ENCODE results near the gene SPPL2B. TPM values are rescaled to one million over a fixed set of nuclear protein-coding genes. Genes with fewer than 3 reads are reported as not detected.

SPPL2B gene
- total RNA-seq, 1 donor from 2014 or later: 142 TPM

GRCh38 chr19:2302319-2303210 is 25.9 kb upstream of the SPPL2B start:
- Mint-ChIP-seq H3K4me3 (peak overlapping the region; percentile 81), H3K27me3 (peaks cover 3% of the 10 kb centered on the region), H3K9me3 (no peaks in the 10 kb centered on the region), H3K36me3 (ENCODE audit: low read depth) (no peaks in the 10 kb centered on the region), H3K27ac (peak overlapping the region; percentile 54), H3K4me1 (peaks cover 49% of the 10 kb centered on the region)
- CTCF ChIA-PET: no interaction called here
- TF ChIP-seq CTCF (IDR thresholded peaks at IDR 0.05): no peak
- DNase-seq: peak; percentile 44
- intact Hi-C loops (cut with micrococcal nuclease): loop anchor here (2.0 kb wide), 1 partner anchor 14 kb away; no protein-coding TSS in a partner anchor
- peak; percentile 60 for ATAC-seq (ENCODE audit: low read depth)
- POLR2A ChIA-PET: interaction anchor here (0.5 to 2.5 kb wide), 19 partner anchors 9 to 1272 kb away, joined by 3 to 48 read pairs (median 5); partner anchors contain the start of genes LSM7, PLEKHJ1, SPPL2B and TIMM13

- intact Hi-C loops (cut with micrococcal nuclease): loop anchor here (2.0 kb wide), 1 partner anchor 15 kb away; no protein-coding TSS in a partner anchor
- no peak for TF ChIP-seq CTCF (IDR thresholded peaks at IDR 0.05)
- no peak for DNase-seq
- peak overlapping the region; percentile 54 for H3K27ac Mint-ChIP-seq
- H3K36me3 Mint-ChIP-seq (ENCODE audit: low read depth): no peaks in the 10 kb centered on the region
- CTCF ChIA-PET: no interaction called here
- no peaks in the 10 kb centered on the region for H3K9me3 Mint-ChIP-seq
- peaks cover 50% of the 10 kb centered on the region for H3K4me1 Mint-ChIP-seq
- ATAC-seq (ENCODE audit: low read depth): peak; percentile 6
- peak overlapping the region; percentile 81 for H3K4me3 Mint-ChIP-seq
- peaks cover 3% of the 10 kb centered on the region for H3K27me3 Mint-ChIP-seq
- POLR2A ChIA-PET: interaction anchor here (0.5 to 2.5 kb wide), 15 partner anchors 8 to 1271 kb away, joined by 3 to 48 read pairs (median 5); partner anchors contain the start of genes PLEKHJ1 and TIMM13
Observed at GRCh38 chr19:2303211-2303798, 25.2 kb upstream of the SPPL2B start.

GRCh38 chr19:2305452-2306280 is 22.8 kb upstream of the SPPL2B start:
- ATAC-seq (ENCODE audit: low read depth) (no peak), DNase-seq (no peak)
- H3K4me3 Mint-ChIP-seq: no peak overlapping the region
- H3K36me3 Mint-ChIP-seq (ENCODE audit: low read depth): no peaks in the 10 kb centered on the region
- peaks cover 47% of the 10 kb centered on the region for H3K4me1 Mint-ChIP-seq
- H3K27me3 Mint-ChIP-seq: peaks cover 10% of the 10 kb centered on the region
- POLR2A ChIA-PET: interaction anchor here (0.6 to 1.4 kb wide), 9 partner anchors 9 to 269 kb away, joined by 3 to 10 read pairs (median 4); partner anchors contain the start of genes LSM7, PLEKHJ1 and SPPL2B
- no peak for TF ChIP-seq CTCF (IDR thresholded peaks at IDR 0.05)
- CTCF ChIA-PET: interaction anchor here (0.8 kb wide), 1 partner anchor 11 kb away, joined by 3 read pairs; no protein-coding TSS in a partner anchor
- H3K9me3 Mint-ChIP-seq: no peaks in the 10 kb centered on the region
- intact Hi-C loops (cut with micrococcal nuclease): no loop called here
- no peak overlapping the region for H3K27ac Mint-ChIP-seq

- no peaks in the 10 kb centered on the region for H3K36me3 Mint-ChIP-seq (ENCODE audit: low read depth)
- peaks cover 10% of the 10 kb centered on the region for H3K27me3 Mint-ChIP-seq
- DNase-seq (no peak), ATAC-seq (ENCODE audit: low read depth) (no peak)
- no peak overlapping the region for H3K4me3 Mint-ChIP-seq
- no peak overlapping the region for H3K27ac Mint-ChIP-seq
- H3K4me1 Mint-ChIP-seq: peaks cover 40% of the 10 kb centered on the region
- ChIA-PET CTCF (interaction anchor here (1.1 kb wide), 1 partner anchor 31 kb away, joined by 3 read pairs; no protein-coding TSS in a partner anchor), POLR2A (interaction anchor here (0.5 to 1.4 kb wide), 11 partner anchors 9 to 270 kb away, joined by 3 to 11 read pairs (median 4); partner anchors contain the start of genes LSM7, PLEKHJ1 and SPPL2B)
- intact Hi-C loops (cut with micrococcal nuclease): no loop called here
- no peak for TF ChIP-seq CTCF (IDR thresholded peaks at IDR 0.05)
- no peaks in the 10 kb centered on the region for H3K9me3 Mint-ChIP-seq
Observed at GRCh38 chr19:2306281-2306806, 22.1 kb upstream of the SPPL2B start.
